DOHH2 (cell line): ENCODE measurements around the gene LRMDA.

Source experiments
- H3F3A ChIP-seq: fragments of 200-600 bp; sonication (generic), shearing (Covaris generic); 2 replicates; pipeline ENCODE4 v1.6.0; 2016; ENCODE audit warnings: antibody characterized with exemption, mild to moderate bottlenecking; ENCODE audit not compliant: control insufficient read depth, insufficient read depth
- H3K27ac ChIP-seq: fragments of 200-600 bp; sonication (generic); 2 replicates; pipeline ENCODE4 v1.5.1; 2014; ENCODE audit warnings: low read depth, mild to moderate bottlenecking, low read length, moderate library complexity
- H3K27me3 ChIP-seq: fragments of 200-600 bp; sonication (generic); 2 replicates; pipeline ENCODE4 v1.6.1; 2014; ENCODE audit warnings: mild to moderate bottlenecking, low read length, mixed read lengths; ENCODE audit not compliant: control insufficient read depth
- H3K36me3 ChIP-seq: fragments of 200-600 bp; sonication (generic); 2 replicates; pipeline ENCODE4 v1.6.1; 2014; ENCODE audit warnings: mild to moderate bottlenecking, low read length, moderate library complexity, mixed read lengths; ENCODE audit not compliant: control insufficient read depth
- H3K4me1 ChIP-seq: fragments of 200-600 bp; sonication (generic); 2 replicates; pipeline ENCODE4 v1.6.1; 2014; ENCODE audit warnings: mild to moderate bottlenecking, low read length, mixed read lengths; ENCODE audit not compliant: control insufficient read depth
- H3K4me2 ChIP-seq: fragments of 200-600 bp; sonication (generic); 2 replicates; pipeline ENCODE4 v1.6.0; 2014; ENCODE audit warnings: mild to moderate bottlenecking, low read length, moderate library complexity
- H3K4me3 ChIP-seq: fragments of 200-600 bp; sonication (generic); 2 replicates; pipeline ENCODE4 v1.5.1; 2014; ENCODE audit warnings: mild to moderate bottlenecking, low read length, mixed read lengths
- H3K79me2 ChIP-seq: fragments of 200-600 bp; sonication (generic); 2 replicates; pipeline ENCODE4 v1.6.1; 2014; ENCODE audit warnings: mild to moderate bottlenecking, low read length, mixed read lengths; ENCODE audit not compliant: control insufficient read depth
- H3K9me2 ChIP-seq: fragments of 200-600 bp; sonication (generic); replicated peaks from 2 replicates; pipeline ENCODE4 v1.6.1; 2014; ENCODE audit warnings: mild to moderate bottlenecking, low read length, mixed read lengths; ENCODE audit not compliant: control insufficient read depth
- H3K9me3 ChIP-seq: fragments of 200-600 bp; sonication (generic); 2 replicates; pipeline ENCODE4 v1.6.1; 2014; ENCODE audit warnings: antibody characterized with exemption, low read length, mixed read lengths; ENCODE audit not compliant: control insufficient read depth, insufficient read depth
- H4K20me1 ChIP-seq: fragments of 200-600 bp; sonication (generic); 2 replicates; pipeline ENCODE4 v1.6.0; 2014; ENCODE audit warnings: low read depth, mild to moderate bottlenecking, antibody characterized with exemption, low read length, moderate library complexity; ENCODE audit not compliant: control insufficient read depth, insufficient read depth
- EZH2phosphoT487 ChIP-seq: fragments of 200-600 bp; sonication (generic); IDR thresholded peaks from 2 replicates; pipeline ENCODE4 v1.6.1; 2017; ENCODE audit warnings: borderline replicate concordance, mild to moderate bottlenecking, antibody characterized with exemption, low read length, moderate library complexity, mixed read lengths
- TF ChIP-seq, protein P1 (sequence below): fragments of 200-600 bp; sonication (generic); IDR thresholded peaks from one replicate; pipeline ENCODE4 v1.5.1; 2014; ENCODE audit warnings: antibody characterized with exemption, mild to moderate bottlenecking, low read depth, low read length; ENCODE audit not compliant: poor library complexity, severe bottlenecking

LRMDA gene

DNA sequence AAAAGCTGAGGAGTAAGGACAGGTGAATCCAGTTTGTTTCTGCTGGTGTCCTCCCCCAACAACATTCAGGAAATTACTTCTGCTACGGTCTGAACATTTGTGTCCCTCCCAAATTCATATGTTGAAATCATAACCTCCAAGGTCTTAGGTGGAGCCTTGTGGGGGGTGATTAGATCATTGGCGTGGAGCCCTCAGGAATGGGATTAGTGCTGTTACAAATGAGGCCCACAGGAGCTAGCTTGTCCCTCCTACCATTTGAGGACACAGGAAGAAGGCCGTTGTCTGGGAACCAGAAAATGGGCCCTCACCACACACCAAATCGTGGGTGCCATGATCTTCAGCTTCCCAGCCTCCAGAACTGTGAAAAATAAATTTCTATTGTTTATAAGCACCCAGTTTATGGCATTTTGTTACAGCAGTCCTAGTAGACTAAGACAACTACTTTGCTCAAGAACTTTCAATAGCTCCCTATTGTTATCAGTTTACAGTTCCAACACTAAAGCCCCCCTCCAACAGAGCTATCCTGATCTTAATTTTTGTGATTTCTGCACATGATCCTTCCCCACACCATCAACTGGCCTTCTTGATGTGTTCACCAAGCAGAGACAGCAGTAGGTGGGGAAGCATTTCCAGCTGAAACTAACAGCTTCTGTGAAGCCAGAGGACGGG is 2.1 kb upstream of the LRMDA start:
- H3K36me3 ChIP-seq: no peaks in the 10 kb centered on the region
- no peaks in the 10 kb centered on the region for H3F3A ChIP-seq
- no peak overlapping the region for H3K4me2 ChIP-seq
- no peak overlapping the region for H3K27ac ChIP-seq
- H3K4me1 ChIP-seq: no peaks in the 10 kb centered on the region
- H3K79me2 ChIP-seq: no peaks in the 10 kb centered on the region
- no peaks in the 10 kb centered on the region for H3K27me3 ChIP-seq
- TF ChIP-seq, protein P1, sequence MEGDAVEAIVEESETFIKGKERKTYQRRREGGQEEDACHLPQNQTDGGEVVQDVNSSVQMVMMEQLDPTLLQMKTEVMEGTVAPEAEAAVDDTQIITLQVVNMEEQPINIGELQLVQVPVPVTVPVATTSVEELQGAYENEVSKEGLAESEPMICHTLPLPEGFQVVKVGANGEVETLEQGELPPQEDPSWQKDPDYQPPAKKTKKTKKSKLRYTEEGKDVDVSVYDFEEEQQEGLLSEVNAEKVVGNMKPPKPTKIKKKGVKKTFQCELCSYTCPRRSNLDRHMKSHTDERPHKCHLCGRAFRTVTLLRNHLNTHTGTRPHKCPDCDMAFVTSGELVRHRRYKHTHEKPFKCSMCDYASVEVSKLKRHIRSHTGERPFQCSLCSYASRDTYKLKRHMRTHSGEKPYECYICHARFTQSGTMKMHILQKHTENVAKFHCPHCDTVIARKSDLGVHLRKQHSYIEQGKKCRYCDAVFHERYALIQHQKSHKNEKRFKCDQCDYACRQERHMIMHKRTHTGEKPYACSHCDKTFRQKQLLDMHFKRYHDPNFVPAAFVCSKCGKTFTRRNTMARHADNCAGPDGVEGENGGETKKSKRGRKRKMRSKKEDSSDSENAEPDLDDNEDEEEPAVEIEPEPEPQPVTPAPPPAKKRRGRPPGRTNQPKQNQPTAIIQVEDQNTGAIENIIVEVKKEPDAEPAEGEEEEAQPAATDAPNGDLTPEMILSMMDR: no peak
- no peak for TF ChIP-seq EZH2phosphoT487
- no peaks in the 10 kb centered on the region for H3K9me3 ChIP-seq
- H3K9me2 ChIP-seq: no peaks in the 10 kb centered on the region
- no peaks in the 10 kb centered on the region for H4K20me1 ChIP-seq
- no peak overlapping the region for H3K4me3 ChIP-seq

DNA sequence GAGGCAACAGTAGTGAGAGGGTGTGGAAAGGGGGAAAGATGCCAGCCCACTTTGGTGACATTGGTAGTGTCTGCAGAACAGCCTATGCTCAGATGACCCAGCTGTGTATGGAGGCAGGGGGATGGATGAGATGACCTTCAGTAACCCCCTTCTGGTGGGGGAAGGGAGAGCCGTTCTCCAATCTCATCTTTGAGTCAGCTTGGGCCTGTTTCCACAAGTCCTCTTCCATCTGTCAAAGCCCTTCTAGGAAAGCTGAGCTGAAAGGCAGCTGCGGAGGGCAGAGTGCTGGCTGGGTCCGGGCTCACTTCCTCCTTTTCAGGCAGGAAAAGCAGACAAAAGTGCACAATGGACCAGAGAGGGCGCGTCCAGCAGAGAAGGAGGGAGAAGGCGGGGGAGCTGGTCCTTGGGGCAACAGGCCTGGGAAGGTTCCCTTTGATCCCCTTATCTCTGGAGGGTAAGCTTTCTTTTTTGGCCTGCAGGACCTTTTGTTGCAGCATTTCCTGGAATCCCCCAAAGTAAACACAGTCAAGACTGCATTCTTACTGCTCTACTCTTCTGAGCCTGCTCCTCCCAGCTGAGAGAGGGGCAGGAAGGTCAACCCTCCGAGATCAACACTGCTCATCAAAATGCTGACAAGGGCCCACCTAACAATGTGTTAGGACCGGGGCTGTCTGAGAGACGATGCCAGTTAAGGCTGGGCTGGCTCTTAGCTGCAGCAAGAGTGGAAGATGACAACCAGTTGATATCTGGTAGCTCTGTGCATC is 1.2 kb upstream of the LRMDA start:
- H3K9me3 ChIP-seq: no peaks in the 10 kb centered on the region
- H3K4me1 ChIP-seq: no peaks in the 10 kb centered on the region
- no peak overlapping the region for H3K4me3 ChIP-seq
- no peaks in the 10 kb centered on the region for H3K36me3 ChIP-seq
- no peaks in the 10 kb centered on the region for H3F3A ChIP-seq
- no peak for TF ChIP-seq EZH2phosphoT487
- TF ChIP-seq, protein P1: no peak
- no peak overlapping the region for H3K4me2 ChIP-seq
- no peak overlapping the region for H3K27ac ChIP-seq
- H3K27me3 ChIP-seq: 0 out of 2 replicates have a peak, but pooled peaks cover under 1% of the 10 kb centered on the region
- H4K20me1 ChIP-seq: no peaks in the 10 kb centered on the region
- H3K9me2 ChIP-seq: no peaks in the 10 kb centered on the region
- no peaks in the 10 kb centered on the region for H3K79me2 ChIP-seq

DNA sequence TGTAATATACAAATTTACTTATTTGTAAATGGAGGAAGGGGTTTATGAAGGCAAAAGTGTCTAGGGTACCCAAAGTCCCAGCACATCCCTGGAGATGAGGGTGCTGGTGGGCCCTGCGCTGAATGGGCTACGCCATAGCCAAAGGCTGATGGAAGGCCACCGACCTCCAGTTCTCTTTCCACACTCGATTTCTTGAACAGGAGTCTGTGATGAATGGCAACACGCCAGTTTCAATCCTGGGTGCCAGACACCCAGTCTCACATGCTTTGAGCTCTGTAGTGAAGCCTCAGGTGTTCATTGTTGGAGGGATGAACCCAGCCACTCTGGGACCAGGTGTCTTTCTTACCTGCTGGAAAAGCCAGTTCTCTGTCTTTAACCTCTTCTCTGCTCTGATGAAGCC is 752 bp downstream of the LRMDA start:
- H3K4me2 ChIP-seq: no peak overlapping the region
- H3K27me3 ChIP-seq: 0 out of 2 replicates have a peak, but pooled peaks cover 3% of the 10 kb centered on the region

More for the DNA sequence above, 752 bp downstream of the LRMDA start:
- H3K4me3 ChIP-seq: no peak overlapping the region
- H3F3A ChIP-seq: no peaks in the 10 kb centered on the region
- H3K4me1 ChIP-seq: no peaks in the 10 kb centered on the region
- H3K9me3 ChIP-seq: no peaks in the 10 kb centered on the region
- H3K9me2 ChIP-seq: no peaks in the 10 kb centered on the region
- TF ChIP-seq EZH2phosphoT487: no peak
- TF ChIP-seq, protein P1: no peak
- no peak overlapping the region for H3K27ac ChIP-seq
- no peaks in the 10 kb centered on the region for H4K20me1 ChIP-seq
- no peaks in the 10 kb centered on the region for H3K36me3 ChIP-seq
- H3K79me2 ChIP-seq: no peaks in the 10 kb centered on the region
